Stimulated activated CD8-positive, alpha-beta memory T cell treated with anti-CD3 and anti-CD28 coated beads, Interleukin-15, amount 100 ng/mL, for 48 hours (primary cell): ENCODE measurements around the gene AMMECR1.

Experiments
- DNase-seq, 2 donors: peaks; one replicate each; pipeline ENCODE4 v3.0.0-alpha.2; 2020; ENCODE audit warnings: low read depth in 2 of 2

Gene AMMECR1

DNA sequence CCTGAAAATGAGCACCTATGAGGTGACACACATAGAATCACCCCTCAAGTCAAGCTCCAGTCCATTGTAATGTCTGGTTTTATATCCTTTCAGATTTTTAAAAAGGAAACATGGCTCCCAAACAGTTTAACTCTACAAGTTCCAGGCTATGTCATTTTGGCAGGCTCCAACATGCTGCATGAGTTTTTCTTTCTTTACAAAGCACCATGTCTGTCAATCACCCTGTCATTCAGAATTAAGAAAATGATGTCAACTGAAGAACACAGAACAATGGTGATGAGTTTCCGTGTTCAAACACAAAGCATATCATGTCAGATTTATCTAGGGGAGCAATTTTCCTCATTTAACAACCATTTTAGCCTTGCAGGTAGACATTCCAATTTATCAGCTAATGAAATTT lies 106.5 kb downstream of the AMMECR1 start:
- DNase-seq: no peak

DNA sequence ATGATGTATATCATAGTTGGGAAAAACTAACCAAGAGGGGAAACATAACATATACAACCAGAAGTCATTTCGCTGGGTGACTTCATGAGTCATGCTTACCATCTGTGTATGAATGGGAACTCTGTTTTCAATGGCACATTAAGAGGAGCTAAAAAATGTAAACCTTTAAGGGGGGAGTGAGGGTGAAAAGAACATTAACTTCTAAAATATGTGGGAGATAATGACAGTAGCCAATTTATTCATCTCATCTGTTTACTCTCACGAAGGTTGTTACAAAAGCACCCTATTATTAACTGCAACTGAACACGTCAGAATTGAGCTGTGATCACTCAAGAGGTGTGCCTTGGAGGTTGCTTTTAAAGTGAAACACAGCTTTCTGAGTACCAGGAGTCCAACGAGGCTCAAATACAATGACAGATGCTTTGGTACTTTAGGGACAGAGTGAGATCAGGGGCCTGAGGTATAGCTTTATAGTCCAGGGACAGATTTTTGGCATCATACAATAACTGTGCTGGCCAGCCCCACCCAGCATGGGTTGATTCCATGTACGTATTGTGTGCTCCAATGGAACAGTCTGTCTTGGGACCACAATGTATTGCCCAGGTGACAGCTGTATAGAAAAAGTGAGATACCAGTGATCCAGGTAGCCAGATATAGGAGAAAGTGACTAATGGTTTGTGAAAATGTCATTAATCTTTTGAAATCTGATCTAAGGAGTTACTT lies 107.3 kb downstream of the AMMECR1 start:
- no peak for DNase-seq

DNA sequence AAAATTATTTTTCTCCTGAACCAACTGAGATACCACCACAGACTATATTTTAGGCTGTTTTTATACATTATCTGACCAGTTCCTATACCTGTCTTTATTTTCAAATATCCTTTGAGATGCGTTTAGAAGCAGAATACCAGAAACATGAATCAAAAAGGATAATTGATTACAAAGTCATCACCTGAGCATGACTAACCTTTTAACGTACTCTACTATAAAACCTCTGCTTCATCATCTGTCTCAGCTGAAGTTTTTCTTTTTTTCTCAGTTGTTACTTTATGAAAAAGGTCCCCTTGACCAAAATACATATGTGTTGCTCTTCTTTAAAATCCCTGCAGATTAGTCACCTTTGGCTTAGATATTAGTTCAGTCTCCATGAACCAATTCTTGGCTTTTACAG lies 109.8 kb downstream of the AMMECR1 start:
- DNase-seq: no peak

DNA sequence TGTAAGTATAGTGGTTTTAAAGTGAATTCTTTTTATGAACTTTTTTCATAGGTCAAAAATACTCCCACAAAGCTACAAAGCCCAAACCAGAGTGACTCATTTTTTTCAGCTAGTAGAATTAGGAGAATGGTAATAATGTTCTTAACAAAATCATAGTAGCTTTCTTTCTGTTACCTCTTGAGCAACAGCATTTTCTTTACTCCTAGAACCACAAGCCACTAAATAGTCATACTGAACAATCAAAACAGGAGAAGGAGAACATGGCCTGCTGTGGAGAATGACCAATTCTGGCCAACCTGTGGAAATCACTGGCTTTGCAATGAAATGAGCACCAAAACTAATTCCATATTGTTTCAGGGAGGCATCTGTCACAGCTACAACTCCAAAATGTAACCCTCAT lies 112.9 kb downstream of the AMMECR1 start:
- no peak for DNase-seq

DNA sequence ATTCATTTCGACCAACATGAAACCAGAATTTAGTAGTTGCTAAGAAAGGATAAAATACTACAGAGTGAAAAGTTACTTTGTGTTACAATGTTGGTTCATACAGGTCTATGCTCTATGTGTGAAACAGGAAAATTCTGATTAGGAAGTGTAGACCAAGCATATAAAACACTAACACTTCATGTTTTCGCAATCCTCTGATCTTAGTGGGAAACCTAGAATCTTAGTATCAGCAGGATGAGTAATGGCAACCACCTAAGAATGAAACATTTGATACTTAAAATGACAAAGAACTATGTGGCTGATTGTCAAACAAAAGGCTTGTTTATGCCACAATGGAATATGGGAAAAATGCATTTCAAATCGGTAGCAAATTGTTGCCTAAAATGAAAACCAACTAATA lies 116.1 kb downstream of the AMMECR1 start:
- DNase-seq: no peak

DNA sequence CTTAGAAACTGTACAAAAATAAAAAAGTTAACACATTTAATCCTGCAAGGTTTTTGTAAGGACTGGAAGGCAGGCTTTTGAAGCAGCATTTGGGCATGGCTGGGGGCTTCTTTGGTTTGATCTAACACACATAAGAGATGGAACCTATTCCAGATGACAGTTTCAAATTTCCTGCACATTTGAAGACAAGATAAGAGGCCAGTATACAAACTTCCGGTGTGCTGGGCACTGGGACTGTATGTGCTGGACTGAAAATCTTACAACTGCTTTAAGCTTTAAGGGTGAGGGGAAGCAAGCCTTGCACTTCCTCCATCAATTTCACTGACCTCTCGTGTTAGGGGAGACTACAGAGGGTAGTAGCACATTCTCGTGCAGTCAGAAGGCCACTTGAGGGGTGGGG lies 122.9 kb downstream of the AMMECR1 start:
- no peak for DNase-seq

DNA sequence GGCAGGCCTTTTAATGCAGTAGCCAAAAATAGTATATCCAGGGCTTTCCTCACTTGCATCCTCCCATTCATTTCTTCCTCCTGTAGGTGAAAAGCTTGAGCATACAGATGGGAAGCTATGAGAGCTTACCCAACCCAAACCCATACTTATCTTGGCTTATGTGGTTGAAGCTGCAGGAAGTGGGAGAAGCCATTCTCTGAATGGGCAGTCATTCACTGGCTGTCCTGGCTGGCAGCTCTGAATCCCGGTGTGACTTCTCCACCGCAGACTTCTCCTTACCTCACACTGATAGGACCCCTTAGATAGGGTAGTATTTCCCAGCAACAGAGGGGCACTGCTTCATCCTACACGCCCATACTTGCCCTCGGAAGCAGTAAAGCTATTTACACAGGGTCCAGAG lies 125.4 kb downstream of the AMMECR1 start:
- DNase-seq: no peak

DNA sequence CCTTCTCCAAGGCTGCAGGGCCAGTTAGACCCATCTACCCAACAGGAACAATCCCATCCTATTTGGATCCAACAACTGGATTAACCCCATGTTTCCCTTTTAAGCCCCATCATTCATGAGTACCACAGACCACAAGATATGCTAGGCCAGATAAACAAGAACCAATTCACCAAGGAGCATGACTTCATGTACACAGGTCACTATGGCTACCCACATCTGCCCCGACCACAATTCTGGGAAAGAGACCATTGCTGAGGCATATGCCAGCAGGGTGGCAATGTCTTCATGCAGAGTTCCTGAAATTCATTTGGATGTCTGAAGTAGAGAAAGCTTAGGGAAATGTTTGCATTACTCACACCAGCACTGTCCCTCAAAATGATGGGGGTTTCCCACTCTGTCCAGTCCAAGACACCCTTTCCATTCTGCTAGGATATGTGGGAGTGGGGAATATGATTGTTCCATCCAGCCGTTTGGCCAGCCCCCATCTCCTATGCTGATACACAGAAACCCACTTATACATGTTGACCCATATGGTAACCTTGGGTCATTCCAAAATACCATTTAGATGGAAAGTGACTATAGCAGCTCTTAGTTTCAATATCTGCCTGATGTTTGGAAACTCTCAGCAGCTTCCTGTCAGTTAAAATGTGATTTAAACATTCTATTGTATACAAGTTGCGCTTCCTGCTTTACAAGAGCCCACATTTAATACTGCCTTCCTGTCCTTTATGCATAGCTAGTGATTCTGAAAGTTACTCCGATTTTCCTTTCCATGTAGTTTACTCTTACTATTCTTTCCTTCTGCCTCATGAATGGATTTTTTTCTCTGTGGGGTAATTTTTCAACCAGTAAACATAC lies 129.0 kb downstream of the AMMECR1 start:
- DNase-seq: no peak

DNA sequence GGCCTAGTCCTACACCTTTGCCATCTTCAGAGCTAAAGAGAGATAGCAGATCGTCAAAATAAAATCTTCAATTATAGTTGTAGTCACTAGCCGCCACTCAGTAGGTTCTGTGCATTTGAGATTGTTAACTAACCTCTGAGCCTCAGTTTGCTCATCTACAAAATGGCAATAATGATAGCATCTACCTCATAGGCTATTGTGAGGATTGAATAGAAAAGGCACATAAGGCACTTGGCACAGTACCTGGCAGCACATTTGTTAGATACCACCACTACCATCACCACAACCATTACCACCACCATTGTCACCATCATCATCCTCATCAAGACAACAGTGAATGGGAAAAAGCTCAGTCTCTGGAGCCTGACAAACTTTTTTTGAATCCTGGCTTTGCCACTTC lies 134.6 kb downstream of the AMMECR1 start:
- no peak for DNase-seq

DNA sequence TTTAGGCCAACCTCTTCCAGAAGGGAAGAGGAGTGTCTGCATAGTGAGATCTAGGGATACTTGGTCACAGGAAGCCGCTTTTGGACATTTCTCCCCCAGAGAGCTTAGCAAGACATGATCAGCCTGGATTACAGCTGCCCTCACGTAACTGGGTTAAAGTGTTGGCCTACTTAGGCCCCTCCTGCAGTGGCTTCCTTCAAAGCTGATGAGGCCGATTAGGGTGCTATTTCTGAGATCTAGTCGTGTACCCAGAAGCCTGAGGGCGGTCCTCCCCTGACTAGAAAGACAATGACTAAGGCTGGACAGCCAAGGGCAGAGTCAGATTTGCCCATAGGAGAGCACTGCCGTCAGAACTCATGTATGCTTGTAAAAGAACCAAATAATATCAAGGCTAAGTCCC lies 135.0 kb downstream of the AMMECR1 start:
- no peak for DNase-seq

DNA sequence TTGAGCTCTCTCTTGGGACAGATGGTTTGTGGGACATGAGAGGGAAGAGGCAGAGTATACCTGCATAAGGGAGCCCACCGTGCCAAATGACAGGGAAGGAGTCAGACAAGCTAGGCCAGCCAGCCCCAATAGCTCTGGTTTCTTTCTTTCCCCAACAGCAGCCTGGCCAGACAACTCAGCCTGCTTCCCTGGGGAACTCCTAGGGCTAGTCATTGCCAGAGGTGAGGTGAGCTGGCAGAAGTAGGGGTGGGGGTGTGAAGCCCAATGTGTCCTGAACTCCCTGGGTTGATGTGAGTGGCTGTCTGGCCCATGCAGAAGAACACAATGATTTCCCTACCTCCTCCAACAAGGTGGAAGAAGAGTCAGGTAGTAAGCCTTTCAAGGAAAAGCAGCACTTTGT lies 135.5 kb downstream of the AMMECR1 start:
- no peak for DNase-seq

DNA sequence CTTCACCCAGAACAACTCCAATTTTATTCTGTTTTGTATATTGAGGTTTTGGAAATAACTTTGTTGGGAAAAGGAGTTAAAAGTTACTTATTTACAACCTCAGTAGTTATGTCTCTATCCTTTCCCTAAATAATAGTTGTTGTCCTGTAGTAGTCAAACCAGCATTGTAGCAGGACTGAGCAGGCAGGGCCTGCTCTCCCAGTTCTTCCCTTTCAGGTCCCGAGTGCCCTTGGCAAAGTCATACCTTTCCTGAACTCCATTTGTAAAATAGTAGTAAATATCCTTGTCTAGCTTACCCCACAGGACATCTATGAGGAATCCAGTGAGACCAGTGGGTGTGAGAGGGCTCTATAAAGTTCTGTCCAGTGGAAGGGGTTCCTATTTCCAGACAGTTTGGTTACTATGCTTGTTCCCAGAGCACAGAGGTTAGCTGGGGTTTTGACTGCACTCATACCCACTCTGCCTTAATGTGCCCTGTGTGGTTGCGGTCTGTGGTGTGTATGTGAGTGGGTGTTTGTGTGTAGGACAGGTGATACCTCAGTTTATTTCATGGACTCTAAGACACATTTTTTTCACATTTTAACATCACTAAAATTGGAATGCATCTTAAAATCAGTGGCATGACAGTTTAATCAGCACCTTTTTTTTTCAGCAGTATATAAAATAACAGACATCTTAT lies 136.3 kb downstream of the AMMECR1 start:
- DNase-seq: no peak

DNA sequence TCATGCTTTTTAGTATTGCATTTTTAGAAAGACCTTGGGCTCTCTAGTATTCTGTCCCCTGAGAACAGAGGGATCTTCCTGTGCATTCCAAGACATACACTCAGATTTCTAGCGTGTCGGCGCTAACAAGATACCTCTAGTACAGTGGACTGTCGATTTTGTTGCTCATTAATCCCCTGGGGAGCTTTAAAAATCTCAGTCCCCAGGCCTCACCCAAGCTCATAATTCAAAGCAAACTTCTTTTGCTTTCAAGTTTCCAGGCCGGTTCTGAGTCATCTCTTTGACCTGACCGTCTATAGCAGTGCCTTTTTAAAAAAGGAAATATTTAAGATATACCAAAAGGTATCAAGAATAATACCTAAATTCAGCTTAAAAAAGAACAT lies 137.0 kb downstream of the AMMECR1 start:
- DNase-seq: no peak

DNA sequence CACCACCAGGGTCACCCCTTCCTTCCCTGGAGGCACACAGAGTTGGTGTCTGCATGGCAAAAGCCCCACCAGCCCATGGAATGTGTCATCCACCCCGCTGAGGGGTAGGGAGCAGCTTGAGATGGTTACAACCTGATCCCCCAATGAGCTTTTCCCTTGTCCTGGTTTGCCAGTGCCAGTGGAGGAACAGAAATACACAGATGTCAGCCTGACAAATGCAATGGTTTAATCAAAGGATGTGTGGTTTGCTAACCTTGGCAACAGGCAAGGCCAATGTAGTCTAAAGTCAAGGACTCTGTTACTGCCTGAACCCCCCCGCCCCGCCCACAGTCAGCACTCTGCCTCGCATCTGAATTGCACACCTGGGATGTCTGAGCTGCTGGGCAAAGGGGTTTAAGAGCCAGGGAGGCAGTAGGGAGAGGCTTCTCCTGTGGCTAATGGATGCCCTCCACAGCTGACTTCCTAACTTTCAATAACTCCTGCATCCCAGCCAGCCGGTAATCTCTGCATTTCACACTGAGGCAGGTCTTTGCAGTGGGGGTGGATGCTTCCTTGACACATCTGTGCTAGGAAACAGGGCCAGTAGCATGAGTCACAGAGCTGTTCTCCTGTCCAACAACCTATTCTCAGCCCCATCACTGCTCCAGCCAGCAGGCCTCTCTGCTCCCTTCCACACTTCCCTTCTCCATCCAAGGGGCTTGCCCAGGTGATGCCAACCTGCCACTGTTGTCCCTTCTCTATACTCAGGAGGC lies 137.5 kb downstream of the AMMECR1 start:
- DNase-seq: no peak

DNA sequence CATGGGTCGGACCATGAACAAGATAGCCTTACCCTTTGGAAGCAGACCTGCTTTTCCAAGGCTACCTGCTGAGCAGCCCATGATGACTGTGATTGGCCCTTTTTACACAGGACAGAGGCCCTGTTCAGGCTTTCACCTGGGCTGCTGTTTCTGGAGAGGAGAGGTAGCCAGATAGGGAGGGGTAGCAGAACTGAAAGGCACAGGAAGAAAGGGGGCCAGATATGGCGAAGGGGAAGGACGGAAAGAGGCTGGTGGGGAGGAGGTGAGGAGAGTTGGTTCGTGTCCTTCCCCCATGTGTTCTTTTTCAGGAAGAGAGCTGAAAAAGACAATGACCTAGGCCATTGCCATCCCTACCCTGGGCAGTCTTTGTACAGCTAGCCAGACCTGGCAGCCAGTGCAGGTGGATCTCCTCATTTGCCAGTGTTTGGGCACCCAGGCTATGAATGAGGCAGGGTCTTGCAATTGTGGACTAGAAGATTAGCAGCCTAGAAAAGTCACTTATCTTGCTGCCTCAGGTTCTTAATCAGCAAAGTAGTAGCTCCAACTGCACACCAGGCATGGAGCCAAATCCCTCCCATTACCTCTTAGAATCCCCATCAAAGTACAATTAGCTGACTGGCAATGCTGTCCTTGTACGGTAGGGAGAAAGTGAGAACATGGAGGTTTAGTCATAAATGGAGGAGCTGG lies 139.6 kb downstream of the AMMECR1 start:
- DNase-seq: no peak

DNA sequence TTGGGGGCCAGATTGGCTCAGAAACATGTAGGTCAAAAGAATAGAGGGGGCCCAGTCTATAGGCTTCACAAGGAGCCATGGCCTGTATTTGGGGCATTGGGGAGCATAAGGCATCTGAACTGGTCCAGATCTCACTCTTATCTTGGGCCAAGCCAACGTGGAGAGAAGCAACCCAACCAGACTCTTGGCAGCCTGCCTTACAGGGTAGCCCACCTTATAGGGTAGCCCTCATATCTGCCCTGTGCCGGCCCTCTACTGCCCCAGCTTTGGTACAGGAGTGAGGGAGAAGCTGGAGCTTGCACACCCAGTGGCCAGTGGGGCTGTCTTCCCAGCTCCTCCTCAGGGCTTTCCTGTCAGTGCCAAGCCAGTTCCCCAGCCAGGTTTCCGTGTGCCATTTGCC lies 142.2 kb downstream of the AMMECR1 start:
- no peak for DNase-seq

DNA sequence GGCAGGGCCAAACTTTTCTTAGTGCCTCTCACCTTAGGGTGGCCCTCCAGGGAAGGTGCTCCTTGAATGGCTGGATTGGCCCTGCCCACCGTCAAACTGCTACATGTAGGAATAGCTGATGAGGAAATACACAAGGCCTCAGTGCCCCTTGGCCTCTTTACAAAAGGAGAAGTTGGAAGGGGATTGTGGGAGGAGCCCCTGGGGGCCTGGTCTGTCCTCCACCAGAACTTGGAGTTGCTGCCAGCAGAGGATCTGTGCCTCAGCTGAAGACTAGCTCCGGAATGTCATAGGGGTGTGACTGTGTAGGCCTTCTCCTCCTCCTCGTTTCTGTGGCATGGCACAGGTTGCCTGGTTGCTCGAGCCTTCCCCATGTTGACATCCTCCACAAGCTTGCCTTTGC lies 142.7 kb downstream of the AMMECR1 start:
- DNase-seq: no peak

DNA sequence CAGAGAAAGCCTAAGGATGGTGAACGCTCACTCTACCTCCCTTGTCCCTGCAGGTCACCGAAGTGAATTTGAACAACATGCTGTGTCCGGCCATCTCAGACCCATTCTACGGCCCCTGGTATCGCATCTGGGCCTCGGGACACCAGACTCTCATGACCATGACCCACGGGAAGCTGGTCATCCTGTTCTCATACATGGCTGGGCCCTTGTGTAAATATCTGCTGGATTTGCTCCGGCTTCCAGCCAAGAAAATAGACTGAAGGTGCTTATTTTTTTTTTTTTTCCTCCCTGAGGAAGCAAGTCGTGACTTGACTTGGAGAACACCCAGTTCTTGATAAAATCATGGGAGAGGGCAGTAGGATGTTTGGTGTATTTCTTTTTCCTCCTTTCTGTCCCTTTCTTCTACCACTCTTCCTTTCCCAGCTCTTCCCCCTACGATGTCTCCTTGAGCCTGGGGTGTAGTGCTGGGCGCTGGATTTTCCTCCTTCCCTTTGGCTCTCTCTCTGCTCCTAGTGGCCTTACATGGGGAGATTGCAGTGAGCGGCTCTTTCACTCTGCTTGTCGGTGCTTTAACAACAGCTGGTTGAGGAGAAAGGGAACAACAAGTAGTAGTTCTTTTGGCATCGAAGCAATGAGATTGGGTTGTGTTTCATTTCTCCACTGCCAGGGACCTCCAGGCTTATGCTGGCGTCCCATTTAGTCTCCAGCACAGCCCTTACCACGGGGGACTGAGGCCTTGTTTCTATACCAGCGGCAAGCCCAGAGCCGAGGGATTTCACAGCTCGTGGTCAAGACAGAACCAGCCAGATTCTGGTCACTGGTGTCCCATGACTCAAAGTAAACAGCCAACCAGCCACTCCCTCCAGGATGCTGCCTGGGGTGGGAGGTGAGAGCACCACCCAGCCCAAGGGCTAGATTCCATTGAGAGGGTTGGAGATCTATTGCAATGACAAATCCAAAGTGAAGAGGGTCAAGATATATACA lies 144.4 kb downstream of the AMMECR1 start:
- no peak for DNase-seq

DNA sequence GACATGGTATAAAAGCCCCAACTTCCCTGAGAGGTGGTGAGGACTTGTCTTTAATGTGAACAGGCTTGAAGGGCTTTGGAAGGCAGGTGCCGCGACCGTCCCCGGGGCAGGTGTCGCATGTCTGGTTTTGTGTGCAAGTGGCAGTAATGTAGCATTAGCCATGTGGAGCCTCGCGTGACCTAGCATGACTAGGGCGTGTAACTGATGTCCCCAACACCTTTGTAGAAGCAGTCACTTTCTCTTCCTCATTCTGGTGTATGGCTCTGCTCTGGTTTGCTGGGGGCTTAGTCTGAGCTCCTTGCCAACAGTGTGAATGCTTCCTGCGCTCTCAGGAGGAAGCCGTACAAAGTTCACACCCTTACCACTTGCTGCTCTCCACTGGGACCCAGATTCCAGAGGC lies 145.7 kb downstream of the AMMECR1 start:
- DNase-seq: no peak

DNA sequence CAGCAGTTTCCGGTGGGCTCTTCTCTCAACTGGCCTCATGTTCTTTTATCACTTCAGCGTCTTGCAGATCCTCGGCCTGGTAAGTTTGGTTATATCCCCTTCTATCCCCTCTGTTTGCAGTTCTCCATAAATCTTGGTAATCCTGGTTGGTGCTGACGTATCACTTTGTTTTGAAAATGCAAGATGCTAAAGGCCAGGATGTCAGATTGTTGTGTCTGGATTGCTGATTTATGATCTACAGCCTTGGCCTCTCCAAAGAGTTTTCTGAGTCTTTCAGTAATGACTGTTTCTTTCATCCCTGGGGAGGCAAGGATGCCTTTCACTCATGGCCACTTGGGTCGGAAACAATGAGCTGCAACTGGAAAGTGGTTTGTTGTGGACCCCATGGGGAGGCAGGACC lies 146.4 kb downstream of the AMMECR1 start:
- no peak for DNase-seq
